RWPE1 (cell line): ENCODE results near the gene ZMYND8.
A peak's percentile ranks its signal among the peaks of the same experiment; 100 is the strongest.
"Not testable (repeated sequence)": the region's sequence is repeated elsewhere in the genome, so short reads cannot be mapped to it uniquely, and the experiment has no call there.

Experiments used
- CTCF ChIA-PET: fragments of 350-600 bp; sonication (Branson Sonifier 250); formaldehyde crosslinking; extraction: SDS; loops from one replicate; lab custom pipeline; 2021; lab: Yijun Ruan, JAX
- POLR2A ChIA-PET: fragments of 400-600 bp; formaldehyde crosslinking; extraction: SDS; loops from one replicate; lab custom pipeline; 2020; ENCODE audit warnings: antibody characterized with exemption; ENCODE audit not compliant: low non-redundant PET; lab: Yijun Ruan, JAX
- DNase-seq: peaks from one replicate; pipeline ENCODE4 v3.0.0; 2012; ENCODE audit warnings: low spot score
- H3K27ac ChIP-seq: fragments of 450-650 bp; 2 replicates; pipeline ENCODE4 v1.5.1; 2017
- TF ChIP-seq, protein P1 (sequence below): fragments of 450-650 bp; conservative IDR thresholded peaks from 2 replicates; pipeline ENCODE4 v1.5.1; 2017; ENCODE audit warnings: low read depth, mild to moderate bottlenecking

Gene ZMYND8

GRCh38 chr20:47370850-47371782 is 14.6 kb upstream of the ZMYND8 start:
- TF ChIP-seq, protein P1, sequence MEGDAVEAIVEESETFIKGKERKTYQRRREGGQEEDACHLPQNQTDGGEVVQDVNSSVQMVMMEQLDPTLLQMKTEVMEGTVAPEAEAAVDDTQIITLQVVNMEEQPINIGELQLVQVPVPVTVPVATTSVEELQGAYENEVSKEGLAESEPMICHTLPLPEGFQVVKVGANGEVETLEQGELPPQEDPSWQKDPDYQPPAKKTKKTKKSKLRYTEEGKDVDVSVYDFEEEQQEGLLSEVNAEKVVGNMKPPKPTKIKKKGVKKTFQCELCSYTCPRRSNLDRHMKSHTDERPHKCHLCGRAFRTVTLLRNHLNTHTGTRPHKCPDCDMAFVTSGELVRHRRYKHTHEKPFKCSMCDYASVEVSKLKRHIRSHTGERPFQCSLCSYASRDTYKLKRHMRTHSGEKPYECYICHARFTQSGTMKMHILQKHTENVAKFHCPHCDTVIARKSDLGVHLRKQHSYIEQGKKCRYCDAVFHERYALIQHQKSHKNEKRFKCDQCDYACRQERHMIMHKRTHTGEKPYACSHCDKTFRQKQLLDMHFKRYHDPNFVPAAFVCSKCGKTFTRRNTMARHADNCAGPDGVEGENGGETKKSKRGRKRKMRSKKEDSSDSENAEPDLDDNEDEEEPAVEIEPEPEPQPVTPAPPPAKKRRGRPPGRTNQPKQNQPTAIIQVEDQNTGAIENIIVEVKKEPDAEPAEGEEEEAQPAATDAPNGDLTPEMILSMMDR, result no peak
- no peak for DNase-seq
- peak overlapping the region; percentile 44 for H3K27ac ChIP-seq
- POLR2A ChIA-PET, result interaction anchor here (0.5 kb wide), 1 partner anchor 9 kb away, joined by 5 read pairs; no protein-coding TSS in a partner anchor
- CTCF ChIA-PET, result interaction anchor here (0.6 to 3.3 kb wide), 3 partner anchors 11 to 109 kb away, joined by 4 to 17 read pairs (median 5); no protein-coding TSS in a partner anchor

DNA sequence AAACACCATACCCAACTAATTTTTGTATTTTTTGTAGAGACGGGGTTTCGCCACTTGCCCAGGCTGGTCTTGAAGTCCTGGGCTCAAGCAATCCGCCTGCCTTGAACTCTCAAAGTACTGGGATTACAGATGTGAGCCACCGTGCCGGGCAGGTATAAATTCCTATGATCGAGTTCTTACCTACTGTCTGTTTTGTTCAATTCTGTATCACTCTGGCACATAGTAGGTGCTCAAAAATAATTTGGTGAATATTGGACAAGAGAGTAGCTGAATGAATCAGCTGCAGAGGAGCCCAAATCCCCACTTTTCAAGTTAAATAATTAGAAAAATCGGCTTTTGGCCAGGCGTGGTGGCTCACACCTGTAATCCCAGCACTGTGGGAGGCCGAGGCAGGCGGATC is 13.7 kb upstream of the ZMYND8 start:
- POLR2A ChIA-PET, result interaction anchor here (0.5 kb wide), 1 partner anchor 8 kb away, joined by 5 read pairs; no protein-coding TSS in a partner anchor
- peak overlapping the region; percentile 44; the same call in 1 of the 2 replicates for H3K27ac ChIP-seq
- TF ChIP-seq, protein P1, result no peak
- no peak for DNase-seq
- CTCF ChIA-PET, result interaction anchor here (0.6 to 3.3 kb wide), 2 partner anchors 14 to 108 kb away, joined by 5 to 17 read pairs; no protein-coding TSS in a partner anchor

DNA sequence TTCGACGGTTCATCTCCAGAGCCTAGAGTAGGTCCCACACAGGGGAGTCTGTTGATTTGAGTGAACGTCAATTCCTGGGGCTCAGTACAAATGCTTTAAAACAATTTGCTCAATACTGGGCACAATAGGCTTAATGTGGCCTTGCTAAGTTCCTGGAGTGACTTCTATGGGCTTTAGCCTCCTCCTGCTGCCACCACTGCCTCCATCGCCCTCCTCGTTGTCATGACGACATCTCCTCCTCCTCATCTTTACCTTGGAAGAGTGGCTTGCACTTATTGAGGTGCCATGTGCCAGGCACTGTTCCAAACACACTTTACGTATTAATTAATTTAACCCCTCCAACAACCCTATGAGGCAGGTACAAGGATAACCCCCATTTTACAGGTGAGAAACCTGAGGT is 11.8 kb upstream of the ZMYND8 start:
- DNase-seq, result no peak
- POLR2A ChIA-PET, result no interaction called here
- TF ChIP-seq, protein P1, result no peak

GRCh38 chr20:47366301-47366700 is 9.8 kb upstream of the ZMYND8 start:
- H3K27ac ChIP-seq, result peak overlapping the region; percentile 100
- POLR2A ChIA-PET, DNase-seq: not testable (repeated sequence)
- CTCF ChIA-PET, result interaction anchor here (0.6 kb wide), 3 partner anchors 14 to 399 kb away, joined by 3 to 7 read pairs (median 3); no protein-coding TSS in a partner anchor

More for the DNA sequence above, 11.8 kb upstream of the ZMYND8 start:
- no peak overlapping the region for H3K27ac ChIP-seq
- CTCF ChIA-PET, result interaction anchor here (0.6 to 3.3 kb wide), 3 partner anchors 16 to 135 kb away, joined by 3 to 17 read pairs (median 4); no protein-coding TSS in a partner anchor

DNA sequence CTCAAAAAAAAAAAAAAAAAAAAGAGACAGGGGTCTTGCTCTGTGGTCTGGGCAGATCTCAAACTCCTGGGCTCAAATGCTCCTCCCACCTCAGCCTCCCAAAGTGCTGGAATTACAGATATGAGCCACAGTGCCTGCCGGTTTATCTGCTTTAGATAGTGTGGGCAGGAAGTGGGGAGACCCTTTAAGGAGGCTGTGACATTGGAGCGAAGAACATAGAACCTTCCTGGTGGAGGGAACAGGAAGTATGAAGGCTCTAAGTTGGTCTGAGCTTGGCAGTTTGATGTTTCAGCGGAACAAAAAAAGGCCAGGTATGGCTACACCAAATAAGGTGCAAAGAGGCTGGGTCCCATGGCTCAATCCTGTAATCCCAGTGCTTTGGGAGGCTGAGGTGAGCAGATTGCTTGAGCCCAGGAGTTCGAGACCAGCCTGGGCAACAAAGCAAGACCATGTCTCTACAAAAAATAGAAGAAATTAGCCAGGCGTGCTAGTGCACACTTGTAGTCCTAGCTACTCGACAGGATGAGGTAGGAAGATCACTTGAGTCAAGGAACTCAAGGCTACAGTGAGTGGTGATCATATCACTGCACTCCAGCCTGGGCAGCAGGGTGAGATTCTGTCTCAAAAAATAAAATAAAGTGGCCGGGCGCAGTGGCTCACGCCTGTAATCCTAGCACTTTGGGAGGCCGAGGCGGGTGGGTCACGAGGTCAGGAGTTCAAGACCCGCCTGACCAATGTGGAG is 8.7 kb upstream of the ZMYND8 start:
- no peak for DNase-seq

More for the DNA sequence above, 8.7 kb upstream of the ZMYND8 start:
- CTCF ChIA-PET, result interaction anchor here (2.1 kb wide), 1 partner anchor 19 kb away, joined by 10 read pairs; no protein-coding TSS in a partner anchor
- TF ChIP-seq, protein P1, result no peak
- POLR2A ChIA-PET, result no interaction called here
- peak overlapping the region; percentile 100 for H3K27ac ChIP-seq
